HG02571 (cell line): ENCODE results near the gene MTMR12.
"Not testable (repeated sequence)": the region's sequence is repeated elsewhere in the genome, so short reads cannot be mapped to it uniquely, and the experiment has no call there.

Experiments used
- ATAC-seq: cut with Tn5 transposase; IDR thresholded peaks from one replicate; pipeline ENCODE4 v1.9.1; 2021; ENCODE audit warnings: mild to moderate bottlenecking, moderate library complexity; ENCODE audit not compliant: unreplicated experiment

Gene MTMR12

DNA sequence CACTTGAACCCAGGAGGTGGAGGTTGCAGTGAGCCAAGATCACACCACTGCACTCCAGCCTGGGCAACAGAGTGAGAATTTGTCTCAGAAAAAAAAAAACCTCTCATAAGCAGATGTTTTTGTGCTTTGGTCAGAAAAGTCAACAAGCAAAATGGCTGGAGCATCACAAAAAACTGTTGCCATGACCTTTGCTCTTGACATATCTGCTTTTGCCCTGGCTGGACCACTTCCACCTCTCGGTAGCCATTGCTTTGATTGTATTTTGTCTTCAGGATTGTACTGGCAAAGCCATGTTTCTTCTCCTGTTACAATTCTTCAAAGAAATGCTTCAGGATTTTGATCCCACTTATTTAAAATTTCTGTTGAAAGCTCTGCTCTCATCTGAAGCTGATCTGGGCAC lies 67.0 kb downstream of the MTMR12 start:
- ATAC-seq = no peak

DNA sequence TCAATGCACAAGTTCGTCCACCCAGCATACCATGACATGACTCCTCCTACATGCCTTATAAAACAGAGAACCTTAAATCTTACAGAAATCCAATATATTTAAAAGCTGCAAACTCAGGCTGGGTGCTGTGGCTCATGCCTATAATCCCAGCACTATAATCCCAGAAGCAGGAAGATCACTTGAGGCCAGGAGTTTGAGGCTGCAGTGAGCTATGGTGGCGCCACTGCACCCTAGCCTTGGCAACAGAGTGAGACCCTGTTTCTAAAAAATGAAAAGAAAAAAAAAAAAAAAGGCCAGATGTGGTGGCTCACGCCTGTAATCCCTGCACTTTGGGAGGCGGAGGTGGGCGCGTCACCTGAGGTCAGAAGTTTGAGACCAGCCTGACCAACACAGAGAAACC lies 68.7 kb downstream of the MTMR12 start:
- no peak for ATAC-seq

GRCh38 chr5:32241034-32241783 lies 71.5 kb downstream of the MTMR12 start:
- ATAC-seq = no peak

GRCh38 chr5:32239385-32239784 lies 73.4 kb downstream of the MTMR12 start:
- no peak for ATAC-seq

- no peak for ATAC-seq
These were observed 78.9 kb downstream of the MTMR12 start for GRCh38 chr5:32233696-32234447.

DNA sequence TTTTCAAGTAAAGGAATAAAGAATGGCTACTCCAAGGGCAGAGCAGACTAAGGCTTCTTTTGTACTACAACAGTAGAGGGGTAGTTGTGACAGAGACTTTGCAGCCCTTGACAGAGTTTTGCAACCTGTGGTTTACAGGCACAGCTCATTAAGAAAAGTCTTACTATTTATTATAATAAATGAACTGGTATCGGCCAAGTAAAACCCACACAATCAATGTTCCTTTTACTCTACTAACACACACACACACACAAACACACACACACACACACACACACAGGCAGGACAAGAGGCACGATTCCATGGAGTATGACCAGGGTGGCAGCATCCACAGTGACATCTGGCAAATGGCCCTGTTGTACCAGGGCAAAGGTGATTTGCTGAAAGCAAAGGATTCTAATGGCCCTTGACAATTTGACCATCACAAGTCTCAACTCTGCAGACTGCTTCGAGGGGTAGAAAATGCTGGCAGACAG lies 79.5 kb downstream of the MTMR12 start:
- no peak for ATAC-seq

GRCh38 chr5:32232441-32233219 lies 80.1 kb downstream of the MTMR12 start:
- ATAC-seq = peak; percentile 76

DNA sequence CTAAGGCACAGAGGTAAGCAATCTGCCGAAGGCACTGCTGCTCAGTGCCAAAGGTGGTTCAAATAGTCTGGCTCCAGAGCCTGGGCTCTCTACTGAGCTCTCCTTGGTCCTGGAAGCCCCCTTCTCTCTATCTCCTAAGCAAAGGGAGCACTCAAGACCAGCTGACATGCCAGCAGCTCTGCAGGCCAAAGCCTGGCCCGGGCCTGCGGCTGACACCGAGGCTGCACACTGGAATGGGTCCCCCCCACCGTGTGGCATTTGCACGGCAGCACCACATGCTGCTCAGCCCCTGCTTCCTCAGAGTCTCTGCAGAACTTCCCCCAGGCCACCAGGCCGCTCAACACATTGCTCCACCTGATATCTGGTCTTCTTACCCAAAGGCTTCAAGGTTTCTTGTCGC lies 80.8 kb downstream of the MTMR12 start:
- ATAC-seq = no peak

- ATAC-seq = no peak
These were observed 81.5 kb downstream of the MTMR12 start for GRCh38 chr5:32231241-32231640.

DNA sequence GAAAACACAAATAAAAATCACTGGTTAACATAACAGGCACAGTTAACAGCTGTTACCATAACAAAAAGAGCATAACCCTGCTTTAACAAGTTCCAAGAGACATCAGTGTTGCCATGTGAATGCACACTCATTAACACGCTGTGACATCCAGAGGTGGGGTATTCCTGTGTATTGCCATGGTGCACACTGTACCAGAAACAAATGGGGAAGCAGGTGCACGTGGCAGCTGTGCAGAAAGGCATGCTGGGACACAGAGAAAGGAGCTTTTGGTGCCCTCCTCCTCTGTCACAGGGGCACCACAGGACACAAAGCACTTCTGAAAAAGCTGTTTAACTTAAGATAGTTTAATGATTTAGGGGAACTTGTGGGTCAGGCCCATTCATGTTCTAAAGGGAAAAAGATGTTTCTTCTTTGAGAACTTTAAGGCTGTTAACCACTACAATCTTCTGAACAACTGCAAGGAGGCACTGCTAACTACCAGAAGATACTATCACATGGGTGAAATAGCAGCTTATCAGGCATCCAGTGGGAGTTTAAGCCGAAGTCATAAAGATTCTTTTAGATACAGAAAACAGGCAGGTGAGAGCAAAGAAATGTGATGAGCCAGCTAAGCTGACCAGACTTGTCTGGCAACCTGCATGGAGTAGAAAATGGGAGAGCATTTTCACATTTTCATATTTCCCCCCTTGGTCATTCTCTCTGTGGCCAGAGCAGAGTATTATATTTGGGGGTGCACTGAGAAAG lies 82.2 kb downstream of the MTMR12 start:
- no peak for ATAC-seq

DNA sequence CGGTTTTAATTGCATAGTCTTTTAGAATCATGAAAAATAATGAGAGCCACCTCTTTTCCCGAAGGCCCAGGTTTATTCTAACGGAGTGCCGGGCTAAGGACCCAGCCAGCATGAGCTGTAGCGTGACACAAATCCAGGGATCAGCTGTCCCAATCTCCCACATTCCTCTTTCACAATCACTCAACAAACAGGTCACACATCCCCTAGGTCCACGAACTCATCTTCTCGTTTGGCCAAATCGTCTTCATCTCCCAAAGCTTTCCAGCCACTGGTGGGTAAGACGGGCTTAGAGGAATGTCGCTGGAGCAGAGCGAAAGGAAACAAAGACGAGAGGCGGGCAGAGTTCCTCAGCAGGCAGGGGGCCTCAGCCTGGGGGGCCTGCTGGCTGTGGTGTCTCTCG lies 83.2 kb downstream of the MTMR12 start:
- ATAC-seq = no peak

DNA sequence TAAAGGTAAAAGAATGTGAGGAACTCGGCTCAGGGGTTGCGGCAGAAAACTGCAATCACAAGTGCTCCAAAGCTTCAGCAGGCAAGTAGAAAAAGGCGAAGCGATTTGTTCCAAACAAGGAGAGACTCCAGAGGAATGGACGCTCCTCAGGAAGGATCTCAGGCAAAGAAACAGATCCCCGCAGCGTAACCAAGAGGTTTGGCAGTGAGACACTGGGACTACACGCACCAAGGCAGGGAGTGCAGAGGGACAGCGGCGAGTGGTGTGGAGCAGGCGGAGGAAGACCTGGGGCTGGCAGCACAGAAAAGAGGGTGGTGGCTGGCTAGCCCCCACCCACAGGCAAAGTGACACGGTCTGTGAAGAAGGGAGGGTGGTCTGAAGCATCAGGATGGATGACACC lies 83.9 kb downstream of the MTMR12 start:
- no peak for ATAC-seq

- ATAC-seq = no peak
These were observed 87.3 kb downstream of the MTMR12 start for GRCh38 chr5:32225445-32225844.

DNA sequence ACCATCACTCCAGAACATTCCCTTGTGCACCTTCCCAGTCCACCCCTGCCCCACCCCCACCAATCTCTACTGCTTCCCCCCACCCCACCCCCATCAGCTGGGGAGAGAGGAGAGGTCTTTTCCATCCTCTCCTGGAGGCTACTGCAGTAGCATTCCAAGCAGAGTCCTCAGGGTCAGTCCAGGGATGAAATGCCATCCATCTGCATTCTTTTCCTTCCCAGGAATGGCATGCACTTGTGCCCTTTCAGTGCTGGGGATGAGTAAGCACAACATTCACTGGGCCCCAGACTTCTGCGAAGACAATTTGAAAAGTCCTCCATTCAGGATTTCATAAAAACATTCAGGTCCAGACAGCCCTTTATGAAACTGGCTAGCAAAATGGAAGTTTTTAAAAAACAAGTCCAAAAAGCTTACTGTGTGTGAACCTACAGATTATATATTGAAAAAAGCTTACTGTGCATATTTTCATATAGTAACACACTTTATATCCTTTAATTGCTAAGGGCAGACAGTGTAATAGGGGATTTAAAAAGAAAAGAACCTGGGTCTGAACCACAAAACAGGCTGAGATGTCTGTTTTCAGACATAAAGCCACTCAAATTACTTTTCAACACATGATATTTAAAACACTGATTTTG lies 88.6 kb downstream of the MTMR12 start:
- no peak for ATAC-seq

GRCh38 chr5:32222723-32223470 lies 89.8 kb downstream of the MTMR12 start:
- no peak for ATAC-seq

DNA sequence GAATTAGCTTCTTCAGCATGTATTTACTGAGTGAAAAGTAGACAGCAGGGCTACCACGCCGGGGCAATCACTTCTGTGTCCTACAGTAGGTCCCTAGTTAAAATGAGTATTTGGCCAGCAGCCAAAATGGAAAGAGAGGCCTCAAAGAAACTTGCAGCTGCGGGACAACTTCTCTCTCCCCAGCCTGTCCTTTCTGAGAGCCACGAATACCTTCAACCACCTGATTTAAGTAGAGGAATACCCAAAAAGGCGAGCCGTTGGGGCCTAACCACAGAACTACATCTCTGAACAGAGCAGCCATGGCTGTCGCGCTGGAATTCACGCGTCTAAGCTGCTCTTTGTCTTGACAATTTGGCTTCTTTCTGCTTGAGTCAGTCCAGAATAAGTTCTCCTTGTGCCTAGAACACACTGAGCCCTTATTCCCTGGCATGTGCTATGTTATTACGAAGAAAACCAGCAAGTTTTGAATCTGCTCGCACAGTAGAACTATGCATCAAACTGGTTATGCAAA lies 94.8 kb downstream of the MTMR12 start:
- peak; percentile 69 for ATAC-seq

DNA sequence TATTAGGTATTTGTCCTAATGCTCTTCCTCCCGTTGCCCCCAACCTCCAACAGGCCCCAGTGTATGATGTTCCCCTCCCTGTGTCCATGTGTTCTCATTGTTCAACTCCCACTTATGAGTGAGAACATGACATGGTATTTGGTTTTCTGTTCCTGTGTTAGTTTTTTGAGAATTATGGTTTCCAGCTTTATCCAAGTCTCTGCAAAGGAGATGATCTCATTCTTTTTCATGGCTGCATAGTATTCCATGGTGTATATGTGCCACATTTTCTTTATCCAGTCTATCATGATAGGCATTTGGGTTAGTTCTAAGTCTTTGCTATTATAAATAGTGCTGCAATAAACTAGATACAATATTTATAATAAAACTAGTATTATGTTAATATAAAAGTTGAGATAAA lies 98.4 kb downstream of the MTMR12 start:
- ATAC-seq = not testable (repeated sequence)

- no peak for ATAC-seq
These were observed 102.6 kb downstream of the MTMR12 start for GRCh38 chr5:32210151-32210550.

- ATAC-seq = not testable (repeated sequence)
These were observed 103.9 kb downstream of the MTMR12 start for GRCh38 chr5:32208837-32209236.

GRCh38 chr5:32207355-32207634 lies 105.4 kb downstream of the MTMR12 start:
- ATAC-seq = no peak
